Stimulated activated CD8-positive, alpha-beta memory T cell treated with anti-CD3 and anti-CD28 coated beads, Interleukin-12 subunit alpha, Interleukin-12 subunit beta, amount 100 ng/mL, for 24 hours (primary cell): ENCODE results near the gene KRTAP10-8.
A peak's percentile ranks its signal among the peaks of the same experiment; 100 is the strongest.
"Not testable (repeated sequence)": the region's sequence is repeated elsewhere in the genome, so short reads cannot be mapped to it uniquely, and the experiment has no call there.

Experiments used
- DNase-seq: peaks from one replicate; pipeline ENCODE4 v3.0.0-alpha.2; 2020; ENCODE audit errors: extremely low read depth

KRTAP10-8 gene

DNA sequence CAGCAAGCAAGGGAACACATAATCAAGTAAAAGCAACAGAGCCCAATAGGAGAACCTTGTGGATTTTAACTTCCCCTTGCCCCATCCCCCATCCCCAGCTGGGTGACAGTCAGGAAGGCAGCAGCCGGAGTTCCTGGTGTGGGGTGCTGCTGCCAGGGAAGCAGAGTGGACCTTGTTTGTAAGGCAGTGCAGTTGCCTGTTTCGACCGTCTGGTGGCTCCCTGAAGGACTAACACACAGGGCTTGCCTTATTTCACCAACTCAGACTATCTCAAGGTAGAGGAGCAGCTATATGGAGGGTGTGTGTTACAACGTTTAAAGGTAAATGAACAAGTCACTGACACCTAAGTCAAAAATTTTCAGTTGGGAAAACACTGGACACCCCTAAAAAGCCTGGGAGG, 6.6 kb downstream of the KRTAP10-8 start:
- no peak for DNase-seq

DNA sequence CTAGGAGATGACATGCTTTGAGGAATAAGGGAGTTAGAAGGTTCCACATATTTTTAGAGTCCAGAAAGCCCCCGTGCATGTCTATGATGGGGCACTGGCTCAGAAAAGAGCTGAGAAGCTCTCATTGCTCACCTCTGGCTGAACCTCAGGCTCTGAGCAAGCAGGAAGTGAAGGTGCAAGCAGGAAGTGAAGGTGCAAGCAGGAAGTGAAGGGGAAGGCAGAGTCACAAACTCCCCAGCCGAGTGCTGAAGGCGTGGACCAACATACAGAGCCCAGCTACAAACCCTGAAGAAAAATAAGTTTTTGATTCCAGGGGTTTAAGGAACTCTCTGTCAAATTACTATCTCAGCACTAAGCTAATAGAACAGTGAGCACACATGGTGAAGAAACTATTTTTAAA, 7.0 kb downstream of the KRTAP10-8 start:
- peak; percentile 12 for DNase-seq

- DNase-seq: no peak
These were observed 8.0 kb downstream of the KRTAP10-8 start for GRCh38 chr21:44619886-44620285.

- DNase-seq: no peak
These were observed 11.7 kb downstream of the KRTAP10-8 start for GRCh38 chr21:44623575-44623974.

- DNase-seq: no peak
These were observed 13.9 kb downstream of the KRTAP10-8 start for GRCh38 chr21:44625756-44626155.

DNA sequence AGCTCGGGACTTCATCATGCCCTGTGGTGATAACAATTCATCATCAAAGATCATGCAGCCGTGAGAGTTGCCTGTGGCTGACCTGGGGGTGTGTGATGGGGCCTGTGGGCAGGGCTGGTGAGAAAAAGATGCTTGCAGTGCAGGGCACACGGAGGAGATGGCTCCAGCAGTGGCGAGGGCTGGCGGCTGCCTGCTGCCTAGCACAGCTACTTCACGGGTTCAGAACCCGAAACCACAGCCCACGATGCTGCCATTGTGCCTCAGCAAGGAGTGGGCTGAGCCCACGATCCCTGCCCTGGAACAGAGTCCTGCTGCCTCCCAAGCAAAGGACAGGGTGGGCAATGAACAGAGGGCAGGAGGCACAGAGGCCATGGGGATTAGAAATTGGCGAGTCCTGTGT, 14.4 kb downstream of the KRTAP10-8 start:
- no peak for DNase-seq

- DNase-seq: no peak
These were observed 14.8 kb downstream of the KRTAP10-8 start, which contains the start of gene KRTAP10-9 for GRCh38 chr21:44626673-44627143. KRTAP10-9 (plus strand) TSS chr21:44627093; CDS start chr21:44627172, 79 bp downstream.

GRCh38 chr21:44627181-44627822, 15.4 kb downstream of the KRTAP10-8 start:
- not testable (repeated sequence) for DNase-seq

GRCh38 chr21:44627831-44628233, 16.0 kb downstream of the KRTAP10-8 start:
- not testable (repeated sequence) for DNase-seq

GRCh38 chr21:44628707-44629391, 17.0 kb downstream of the KRTAP10-8 start:
- DNase-seq: no peak

- DNase-seq: no peak
These were observed 18.6 kb downstream of the KRTAP10-8 start for GRCh38 chr21:44630440-44630839.

DNA sequence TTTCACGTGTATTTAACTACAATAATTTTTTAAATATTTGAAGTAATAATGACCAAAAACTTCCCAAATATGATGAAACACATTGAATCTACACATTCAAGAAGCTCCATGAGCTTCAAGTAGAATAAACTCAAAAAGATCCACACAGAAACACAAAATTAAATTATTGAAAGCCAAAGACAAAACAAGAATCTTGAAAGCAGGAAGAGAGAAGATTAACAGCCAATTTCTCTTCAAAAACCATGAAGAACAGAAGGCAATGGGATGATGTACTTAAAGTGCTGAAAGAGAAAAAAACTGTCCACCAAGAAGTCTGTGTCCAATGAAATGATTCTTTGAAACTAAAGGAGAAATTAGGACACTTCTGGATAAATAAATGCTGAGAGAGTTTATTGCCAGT, 20.2 kb downstream of the KRTAP10-8 start:
- DNase-seq: no peak

- no peak for DNase-seq
These were observed 24.5 kb downstream of the KRTAP10-8 start for GRCh38 chr21:44636209-44637017.

DNA sequence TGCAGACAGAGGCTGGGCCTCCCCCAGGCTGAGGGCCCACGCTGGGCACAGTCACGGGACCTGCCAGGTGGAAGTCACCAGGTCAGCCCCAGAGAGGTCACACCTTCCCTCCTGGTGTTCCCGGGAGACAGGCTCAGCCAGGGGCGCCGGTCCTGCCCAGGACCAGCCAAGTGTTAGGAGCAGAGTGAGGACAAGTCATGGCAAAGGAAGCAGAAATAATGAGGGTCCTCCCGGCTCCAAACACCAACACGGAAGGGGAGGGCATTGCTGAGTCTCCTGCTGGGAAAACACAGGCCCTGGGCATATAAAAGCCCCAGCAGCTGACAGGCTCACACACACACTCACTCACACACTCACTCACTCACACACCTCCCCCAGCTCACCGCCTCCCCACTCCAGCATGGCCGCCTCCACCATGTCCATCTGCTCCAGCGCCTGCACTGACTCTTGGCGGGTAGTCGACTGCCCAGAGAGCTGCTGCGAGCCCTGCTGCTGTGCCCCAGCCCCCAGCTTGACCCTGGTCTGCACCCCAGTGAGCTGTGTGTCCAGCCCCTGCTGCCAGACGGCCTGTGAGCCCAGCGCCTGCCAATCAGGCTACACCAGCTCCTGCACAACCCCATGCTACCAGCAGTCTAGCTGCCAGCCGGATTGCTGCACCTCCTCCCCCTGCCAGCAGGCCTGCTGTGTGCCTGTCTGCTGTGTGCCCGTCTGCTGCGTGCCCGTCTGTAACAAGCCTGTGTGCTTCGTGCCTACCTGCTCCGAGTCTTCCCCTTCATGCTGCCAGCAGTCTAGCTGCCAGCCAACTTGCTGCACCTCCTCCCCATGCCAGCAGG, 25.4 kb downstream of the KRTAP10-8 start, which contains the start of gene KRTAP10-10:
Gene KRTAP10-10, plus strand, starts transcription at position 339 of the 833 bp plus-strand sequence. Its CDS starts 62 bp downstream, at position 401.
- DNase-seq: no peak

DNA sequence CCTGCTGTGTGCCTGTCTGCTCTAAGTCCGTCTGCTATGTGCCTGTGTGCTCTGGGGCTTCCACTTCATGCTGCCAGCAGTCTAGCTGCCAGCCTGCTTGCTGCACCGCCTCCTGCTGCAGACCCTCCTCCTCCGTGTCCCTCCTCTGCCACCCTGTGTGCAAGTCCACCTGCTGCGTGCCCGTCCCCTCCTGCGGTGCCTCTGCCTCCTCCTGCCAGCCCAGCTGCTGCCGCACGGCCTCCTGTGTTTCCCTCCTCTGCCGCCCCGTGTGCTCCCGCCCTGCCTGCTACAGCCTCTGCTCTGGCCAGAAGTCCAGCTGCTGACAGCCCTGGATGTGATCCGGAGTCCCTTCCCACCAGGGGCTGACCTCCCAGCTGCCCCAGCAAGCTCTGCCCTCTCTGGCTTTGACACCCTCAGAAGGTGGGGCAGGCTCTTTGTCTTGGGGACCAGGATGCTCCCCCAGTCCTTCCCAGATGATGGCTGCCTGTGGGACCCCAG, 26.0 kb downstream of the KRTAP10-8 start:
- DNase-seq: not testable (repeated sequence)

DNA sequence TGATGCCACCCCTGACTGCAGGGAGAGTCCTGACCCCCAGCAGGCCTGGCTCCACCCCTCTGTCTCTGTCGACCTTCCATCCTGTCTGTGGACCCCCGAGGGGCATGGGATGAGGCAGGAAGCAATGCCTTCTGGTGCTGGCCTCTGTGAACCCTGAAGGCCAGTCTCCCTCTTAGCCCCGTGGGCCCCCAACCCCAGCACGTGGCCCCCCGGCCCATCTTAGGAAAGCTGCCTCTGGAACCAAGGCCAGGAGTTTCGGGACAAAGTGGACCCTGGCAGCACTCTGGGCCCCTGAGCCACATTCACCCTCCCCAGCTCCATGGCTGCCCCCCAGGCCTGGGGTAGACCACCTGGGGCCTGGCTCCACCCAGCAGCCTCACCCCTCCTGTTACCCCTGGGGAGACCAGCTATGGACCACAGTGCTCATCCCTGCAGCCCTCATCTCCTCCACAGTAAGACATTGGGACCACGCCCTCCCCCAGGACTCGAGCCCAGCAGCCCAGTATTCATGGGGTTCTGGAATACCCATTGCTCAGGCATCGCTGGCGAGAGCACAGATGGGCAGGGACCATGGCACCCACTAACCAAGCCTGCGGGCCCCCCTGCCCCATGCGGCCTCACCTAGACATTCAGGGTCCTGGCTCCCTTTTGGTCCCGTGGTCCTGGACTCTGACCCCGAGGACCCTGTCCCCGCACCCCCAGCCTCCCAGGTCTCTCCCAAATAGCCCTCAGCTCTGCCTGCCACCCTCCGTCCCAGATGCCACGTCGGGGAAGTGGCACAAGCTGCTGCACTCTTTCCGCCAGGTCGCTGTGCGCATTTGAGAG, 26.8 kb downstream of the KRTAP10-8 start:
- not testable (repeated sequence) for DNase-seq

DNA sequence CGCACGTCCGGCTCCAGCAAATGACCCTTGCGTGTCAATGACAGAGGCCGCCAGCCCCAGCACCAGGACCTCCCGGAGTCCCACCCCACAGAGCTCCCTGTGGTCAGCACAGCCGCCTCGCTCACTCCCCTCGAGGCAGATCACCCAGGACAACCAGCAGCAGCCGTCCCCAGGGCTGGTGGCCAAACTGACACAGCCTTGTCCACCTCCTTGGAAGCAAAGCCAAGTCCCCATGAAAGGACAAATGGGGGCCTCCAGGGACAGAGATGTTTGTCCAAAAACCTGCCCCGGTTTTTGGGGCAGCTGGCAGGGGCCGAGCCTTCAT, 27.4 kb downstream of the KRTAP10-8 start:
- DNase-seq: no peak

DNA sequence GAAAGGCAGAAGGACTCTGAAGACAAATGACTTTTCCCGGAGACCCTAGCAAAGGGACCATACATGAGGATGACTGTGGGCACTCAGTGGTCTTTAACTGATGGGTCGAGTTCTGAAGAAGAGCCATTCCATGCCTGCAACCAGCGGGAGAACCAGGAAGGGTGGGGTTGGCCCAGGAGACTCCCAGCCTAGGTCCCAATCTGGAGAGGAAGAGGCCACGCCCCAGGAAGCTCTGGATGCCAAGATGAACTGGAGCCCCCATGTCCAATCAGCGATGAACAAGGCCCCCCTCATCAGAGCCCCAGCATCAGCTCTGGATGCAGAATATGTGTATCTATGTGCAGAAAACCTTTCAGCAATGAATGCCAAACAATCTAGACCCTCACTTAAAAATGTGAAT, 28.9 kb downstream of the KRTAP10-8 start:
- DNase-seq: no peak

DNA sequence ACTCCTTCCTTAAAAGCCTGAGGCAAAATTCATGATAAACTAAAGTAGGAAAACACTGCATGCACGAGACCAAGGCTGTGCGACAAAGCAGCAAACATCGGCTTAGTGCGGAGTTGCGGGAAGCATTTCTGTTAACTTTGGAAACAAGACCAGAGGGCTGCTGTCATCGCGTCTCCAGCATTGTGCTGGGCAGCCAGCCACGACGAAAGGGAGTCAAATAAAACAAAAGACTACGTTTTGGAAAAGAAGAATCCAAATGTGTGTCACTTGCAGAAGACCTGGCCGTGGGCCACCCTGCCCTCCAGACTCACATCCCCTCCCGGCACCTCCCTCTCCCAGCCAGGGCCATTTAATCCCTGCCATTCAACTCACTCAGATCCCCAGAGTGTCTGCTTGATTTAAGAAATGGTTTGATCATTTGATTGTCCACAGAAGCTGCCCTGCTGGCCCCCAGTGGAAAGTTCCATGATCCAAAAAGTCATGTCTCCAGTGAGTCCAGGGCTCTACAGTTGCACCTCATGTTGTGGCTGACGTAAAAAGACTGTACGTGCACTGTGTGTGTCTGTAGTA, 31.9 kb downstream of the KRTAP10-8 start:
- no peak for DNase-seq

DNA sequence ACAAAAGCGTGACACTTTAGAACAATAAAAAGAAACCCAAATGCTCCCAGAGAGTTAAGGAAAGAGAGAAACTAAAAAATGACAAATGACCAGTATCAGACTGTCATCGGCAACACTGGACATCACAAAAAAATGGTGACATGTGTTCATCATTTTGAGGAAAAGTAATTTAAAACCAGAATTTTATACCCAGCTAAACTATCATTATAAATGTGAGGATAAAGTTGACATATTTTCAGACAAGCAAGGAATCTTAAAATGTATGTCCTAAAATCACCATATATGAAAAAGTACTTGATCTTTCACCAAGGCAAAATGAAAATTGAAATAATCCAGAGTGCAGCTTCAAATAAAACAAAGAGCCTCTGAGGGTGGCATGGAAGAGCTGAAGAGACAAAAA, 33.0 kb downstream of the KRTAP10-8 start:
- no peak for DNase-seq
